PFSK-1 (cell line): ENCODE results near the gene COX7A2.
A peak's percentile ranks its signal among the peaks of the same experiment; 100 is the strongest.

Source experiments
- FOXP2 ChIP-seq: optimal IDR thresholded peaks from 2 replicates; pipeline ENCODE3; 2011; ENCODE audit warnings: borderline replicate concordance, control low read depth, inconsistent platforms; ENCODE audit not compliant: insufficient read depth; ENCODE audit errors: extremely low read length, extremely low read depth
- POLR2AphosphoS5 ChIP-seq: IDR thresholded peaks from 2 replicates; pipeline ENCODE4 v1.6.1; 2012; ENCODE audit warnings: low read depth, mild to moderate bottlenecking, control low read depth, low read length, moderate library complexity
- SIN3A ChIP-seq: IDR thresholded peaks from 2 replicates; pipeline ENCODE4 v1.6.1; 2012; ENCODE audit warnings: mild to moderate bottlenecking, low read length, moderate library complexity, borderline replicate concordance; ENCODE audit not compliant: insufficient read depth
- TAF1 ChIP-seq: IDR thresholded peaks from 2 replicates; pipeline ENCODE4 v1.6.1; 2012; ENCODE audit warnings: low read length, control low read depth, borderline replicate concordance; ENCODE audit not compliant: insufficient read depth
- TF ChIP-seq, protein P1 (sequence below), 2 experiments: IDR thresholded peaks; 2 replicates each; pipeline versions ENCODE4 v1.6.1 to v1.8.0; 2011 to 2012; ENCODE audit warnings: low read depth in 2 of 2, low read length in 2 of 2, control low read depth in 1 of 2, inconsistent platforms in 1 of 2, mild to moderate bottlenecking in 1 of 2, moderate library complexity in 1 of 2; ENCODE audit not compliant: insufficient read depth in 1 of 2

Gene COX7A2

GRCh38 chr6:75221116-75221515 lies 22.5 kb downstream of the COX7A2 start:
- no peak for TF ChIP-seq POLR2AphosphoS5
- TF ChIP-seq, protein P1, sequence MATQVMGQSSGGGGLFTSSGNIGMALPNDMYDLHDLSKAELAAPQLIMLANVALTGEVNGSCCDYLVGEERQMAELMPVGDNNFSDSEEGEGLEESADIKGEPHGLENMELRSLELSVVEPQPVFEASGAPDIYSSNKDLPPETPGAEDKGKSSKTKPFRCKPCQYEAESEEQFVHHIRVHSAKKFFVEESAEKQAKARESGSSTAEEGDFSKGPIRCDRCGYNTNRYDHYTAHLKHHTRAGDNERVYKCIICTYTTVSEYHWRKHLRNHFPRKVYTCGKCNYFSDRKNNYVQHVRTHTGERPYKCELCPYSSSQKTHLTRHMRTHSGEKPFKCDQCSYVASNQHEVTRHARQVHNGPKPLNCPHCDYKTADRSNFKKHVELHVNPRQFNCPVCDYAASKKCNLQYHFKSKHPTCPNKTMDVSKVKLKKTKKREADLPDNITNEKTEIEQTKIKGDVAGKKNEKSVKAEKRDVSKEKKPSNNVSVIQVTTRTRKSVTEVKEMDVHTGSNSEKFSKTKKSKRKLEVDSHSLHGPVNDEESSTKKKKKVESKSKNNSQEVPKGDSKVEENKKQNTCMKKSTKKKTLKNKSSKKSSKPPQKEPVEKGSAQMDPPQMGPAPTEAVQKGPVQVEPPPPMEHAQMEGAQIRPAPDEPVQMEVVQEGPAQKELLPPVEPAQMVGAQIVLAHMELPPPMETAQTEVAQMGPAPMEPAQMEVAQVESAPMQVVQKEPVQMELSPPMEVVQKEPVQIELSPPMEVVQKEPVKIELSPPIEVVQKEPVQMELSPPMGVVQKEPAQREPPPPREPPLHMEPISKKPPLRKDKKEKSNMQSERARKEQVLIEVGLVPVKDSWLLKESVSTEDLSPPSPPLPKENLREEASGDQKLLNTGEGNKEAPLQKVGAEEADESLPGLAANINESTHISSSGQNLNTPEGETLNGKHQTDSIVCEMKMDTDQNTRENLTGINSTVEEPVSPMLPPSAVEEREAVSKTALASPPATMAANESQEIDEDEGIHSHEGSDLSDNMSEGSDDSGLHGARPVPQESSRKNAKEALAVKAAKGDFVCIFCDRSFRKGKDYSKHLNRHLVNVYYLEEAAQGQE (IDR thresholded peaks at IDR 0.05; ENCODE audit: insufficient read depth in 1 of 2, low read depth in 2 of 2, low read length in 2 of 2) = peak; percentile 51 to 74; a peak in 2 of 4 replicates
- no peak for TF ChIP-seq TAF1

DNA sequence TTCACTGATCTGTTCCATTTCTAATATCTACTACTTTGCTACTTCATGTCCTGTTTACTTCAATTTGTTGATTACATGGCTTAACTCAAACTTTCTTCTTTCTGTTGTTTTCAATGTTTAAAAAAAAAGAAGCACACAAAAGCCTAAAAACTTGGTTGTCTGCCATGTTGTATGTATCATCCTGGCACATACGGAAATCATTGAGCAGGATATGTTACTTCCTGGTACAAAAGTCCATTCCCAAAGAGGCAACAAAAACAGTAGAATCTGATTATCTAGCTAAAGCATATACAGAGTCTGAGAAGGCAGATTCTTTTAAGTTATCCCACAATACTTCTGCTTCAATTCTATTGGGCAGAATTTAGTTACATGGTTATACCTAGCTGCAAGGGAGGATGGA lies 23.2 kb downstream of the COX7A2 start:
- no peak for TF ChIP-seq POLR2AphosphoS5
- TF ChIP-seq, protein P1 (IDR thresholded peaks at IDR 0.05; ENCODE audit: insufficient read depth in 1 of 2, low read depth in 2 of 2, low read length in 2 of 2) = no peak
- TF ChIP-seq FOXP2 = no peak
- TF ChIP-seq SIN3A = no peak
- no peak for TF ChIP-seq TAF1

DNA sequence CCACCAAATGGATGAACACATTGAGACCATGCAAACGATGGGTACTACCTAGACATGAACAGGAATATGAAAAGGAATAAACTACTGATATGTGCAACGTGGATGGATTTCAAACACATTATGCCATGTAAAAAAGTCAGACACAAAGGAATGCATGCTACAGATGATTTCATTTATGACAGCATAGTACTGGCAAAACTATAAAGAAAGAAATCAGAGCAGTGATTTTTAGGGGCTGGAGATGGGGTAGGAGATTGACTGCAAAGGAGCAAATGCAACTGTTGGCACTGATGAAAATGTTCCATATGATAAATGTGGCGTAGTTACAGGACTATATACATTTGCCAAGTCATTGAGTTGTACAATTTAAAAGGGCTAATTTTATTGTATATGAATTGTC lies 24.3 kb downstream of the COX7A2 start:
- TF ChIP-seq TAF1 = no peak
- TF ChIP-seq POLR2AphosphoS5 = no peak
- TF ChIP-seq SIN3A = no peak
- TF ChIP-seq FOXP2 = no peak
- TF ChIP-seq, protein P1 (IDR thresholded peaks at IDR 0.05; ENCODE audit: insufficient read depth in 1 of 2, low read depth in 2 of 2, low read length in 2 of 2) = no peak

- TF ChIP-seq, protein P1 (IDR thresholded peaks at IDR 0.05; ENCODE audit: insufficient read depth in 1 of 2, low read depth in 2 of 2, low read length in 2 of 2) = no peak
- TF ChIP-seq FOXP2 (no peak), POLR2AphosphoS5 (no peak), SIN3A (no peak), TAF1 (no peak)
Measured at GRCh38 chr6:75217193-75217592, 26.4 kb downstream of the COX7A2 start.

- TF ChIP-seq TAF1 (no peak), POLR2AphosphoS5 (no peak), SIN3A (no peak), FOXP2 (no peak)
- TF ChIP-seq, protein P1 (IDR thresholded peaks at IDR 0.05; ENCODE audit: insufficient read depth in 1 of 2, low read depth in 2 of 2, low read length in 2 of 2) = no peak
Measured at GRCh38 chr6:75215291-75215690, 28.3 kb downstream of the COX7A2 start.
